Kasumi-1 (cell line): ENCODE results near the gene HOXC6.
A peak's percentile ranks its signal among the peaks of the same experiment; 100 is the strongest.

Experiments
- DNase-seq, 2 experiments: peaks; one replicate each; lab custom pipeline; 2025; lab: John Stamatoyannopoulos, UW

HOXC6 gene

DNA sequence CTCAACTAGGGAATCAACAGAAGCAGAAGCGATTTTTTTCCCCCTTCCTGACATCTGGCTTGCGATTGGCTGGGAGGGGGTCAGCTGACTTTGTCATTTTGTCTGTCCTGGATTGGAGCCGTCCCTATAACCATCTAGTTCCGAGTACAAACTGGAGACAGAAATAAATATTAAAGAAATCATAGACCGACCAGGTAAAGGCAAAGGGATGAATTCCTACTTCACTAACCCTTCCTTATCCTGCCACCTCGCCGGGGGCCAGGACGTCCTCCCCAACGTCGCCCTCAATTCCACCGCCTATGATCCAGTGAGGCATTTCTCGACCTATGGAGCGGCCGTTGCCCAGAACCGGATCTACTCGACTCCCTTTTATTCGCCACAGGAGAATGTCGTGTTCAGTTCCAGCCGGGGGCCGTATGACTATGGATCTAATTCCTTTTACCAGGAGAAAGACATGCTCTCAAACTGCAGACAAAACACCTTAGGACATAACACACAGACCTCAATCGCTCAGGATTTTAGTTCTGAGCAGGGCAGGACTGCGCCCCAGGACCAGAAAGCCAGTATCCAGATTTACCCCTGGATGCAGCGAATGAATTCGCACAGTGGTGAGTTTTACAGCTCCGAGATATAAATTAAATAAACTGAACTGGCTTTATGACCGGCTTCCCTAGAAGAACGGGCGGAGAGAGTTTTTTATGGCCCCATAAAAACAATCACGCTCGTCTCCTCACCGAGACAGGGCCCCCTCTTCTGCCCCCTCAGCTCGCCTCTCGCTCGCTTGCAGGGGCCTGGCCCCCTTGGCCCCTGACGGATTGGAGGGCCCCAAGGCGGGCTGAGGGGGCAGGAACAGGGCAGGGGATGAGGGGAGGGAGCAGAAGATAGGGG lies at the start of gene HOXC6:
HOXC6 (plus strand) TSS at position 127 of the 888 bp plus-strand sequence; CDS start at position 209, 82 bp downstream.
- no peak for DNase-seq

DNA sequence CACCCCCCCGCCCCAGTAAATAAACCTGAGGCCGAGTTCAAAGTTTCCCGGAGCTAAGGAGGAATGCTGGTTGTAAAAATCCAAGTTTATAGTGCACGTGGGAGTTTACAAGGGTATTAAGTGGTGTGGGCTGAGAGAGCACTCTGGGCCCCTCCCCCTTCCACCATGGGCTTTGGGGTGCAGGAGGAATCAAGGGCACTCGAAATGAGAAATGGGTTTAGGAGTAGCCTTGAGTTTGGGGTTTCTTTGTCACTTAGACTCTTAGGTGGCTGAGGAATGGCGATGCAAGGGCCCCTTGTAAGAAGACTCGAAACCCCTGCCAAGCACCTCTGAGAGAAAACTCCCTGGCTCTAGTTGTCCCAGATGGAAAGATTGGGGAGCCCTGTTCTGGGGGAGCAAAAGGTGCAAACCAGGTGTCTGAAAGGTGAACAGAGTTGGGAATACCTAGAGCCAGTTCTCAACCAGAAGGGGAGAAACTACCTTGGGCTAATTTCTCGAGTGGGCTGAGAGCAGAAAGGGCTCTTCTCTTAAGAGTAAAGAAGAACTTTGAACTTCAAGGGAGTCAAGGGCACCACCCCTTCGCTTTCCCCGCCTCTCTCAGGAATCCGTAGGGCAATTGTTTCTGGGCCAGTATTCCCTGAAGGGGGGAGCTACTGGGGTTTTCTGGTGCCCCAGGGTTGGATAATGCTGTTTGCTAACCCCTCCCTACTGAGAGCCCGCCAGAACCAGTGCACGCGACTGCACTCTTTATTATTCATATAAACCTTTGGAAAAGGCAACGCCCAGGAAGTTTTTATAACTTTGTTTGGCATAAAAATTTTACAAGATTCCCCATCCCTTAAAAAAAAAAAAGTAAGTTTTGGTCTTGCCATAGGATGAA lies 49.5 kb upstream of the HOXC6 start:
- DNase-seq, result no peak

- DNase-seq, result no peak
These were observed 48.0 kb upstream of the HOXC6 start for GRCh38 chr12:53980104-53980801.

DNA sequence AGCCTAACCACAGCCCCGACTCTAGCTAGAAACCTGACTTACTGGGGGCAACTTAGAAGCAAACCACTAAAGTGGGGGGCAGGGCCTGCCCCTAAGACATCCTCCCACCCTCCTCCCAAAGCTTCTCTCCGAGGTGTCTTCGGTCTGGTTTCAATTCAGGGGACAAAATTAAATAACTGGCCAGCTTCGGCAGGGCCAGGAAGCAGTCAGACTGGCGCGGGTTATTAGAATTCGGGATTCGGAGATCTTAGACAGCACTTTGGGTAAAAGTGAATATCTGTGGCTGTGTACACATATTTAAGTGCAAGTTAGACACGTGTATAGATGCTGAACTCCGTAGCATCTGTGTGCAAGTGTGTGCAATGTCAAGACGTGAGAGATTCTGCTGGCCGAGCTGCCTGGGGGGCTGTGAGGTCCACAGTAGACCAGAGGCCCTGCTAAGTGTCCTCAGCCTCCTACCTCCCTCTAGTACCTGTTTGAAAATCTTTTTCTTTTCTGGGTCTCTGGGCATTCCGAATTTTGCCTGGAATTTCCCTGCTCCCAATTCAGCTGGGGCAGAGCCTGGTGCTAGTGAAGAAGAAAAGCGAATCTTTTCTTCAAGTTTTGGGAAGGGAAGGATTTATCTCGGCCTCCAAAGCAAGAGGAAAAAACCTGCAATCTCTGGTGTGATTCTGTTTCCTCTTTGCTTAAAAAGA lies 47.3 kb upstream of the HOXC6 start:
- no peak for DNase-seq

DNA sequence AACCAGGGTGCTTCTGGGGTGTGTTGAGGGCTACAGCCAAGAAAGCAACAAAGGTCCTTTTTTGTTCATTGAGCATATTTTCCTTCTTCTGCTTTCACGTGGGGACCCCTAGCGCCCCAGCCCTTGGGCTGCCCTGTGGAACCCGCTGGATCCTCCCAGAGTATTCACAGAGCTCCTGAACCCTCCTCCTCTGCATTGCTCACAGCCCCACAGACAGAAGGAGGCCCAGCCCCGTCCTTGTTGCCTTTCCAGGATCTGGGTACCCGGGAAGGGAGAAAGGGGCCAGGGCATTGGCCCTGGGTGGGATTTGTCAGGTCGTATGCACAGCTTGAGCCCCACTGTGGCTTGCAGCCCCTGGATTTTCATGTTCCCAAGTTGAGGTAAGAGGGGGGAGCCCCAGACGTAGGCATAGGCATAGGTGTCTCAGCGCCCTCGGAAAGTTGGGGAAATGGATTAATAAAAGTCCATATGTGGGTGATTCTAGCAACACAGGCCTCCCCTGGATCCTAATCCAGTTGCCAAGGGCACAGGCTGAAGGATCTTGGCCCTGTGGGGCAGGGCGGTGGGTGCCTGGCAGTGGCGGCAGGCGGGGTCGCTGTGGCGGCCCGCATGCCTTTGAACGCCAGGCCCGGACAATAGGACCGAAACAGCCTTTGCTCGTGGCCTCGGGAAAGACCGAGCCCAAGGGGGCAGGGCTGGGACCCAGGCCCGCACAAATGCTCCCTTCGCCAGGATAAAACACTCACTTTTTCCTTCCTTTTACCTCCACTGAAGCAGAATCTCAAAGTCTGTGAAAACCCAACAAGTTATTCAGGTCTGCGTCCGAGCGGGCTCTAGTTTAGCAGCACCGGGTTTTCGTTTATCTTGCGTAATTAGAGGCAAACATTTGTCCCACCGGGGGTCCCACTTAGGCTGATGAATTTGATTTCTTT lies 46.3 kb upstream of the HOXC6 start:
- DNase-seq, result no peak

DNA sequence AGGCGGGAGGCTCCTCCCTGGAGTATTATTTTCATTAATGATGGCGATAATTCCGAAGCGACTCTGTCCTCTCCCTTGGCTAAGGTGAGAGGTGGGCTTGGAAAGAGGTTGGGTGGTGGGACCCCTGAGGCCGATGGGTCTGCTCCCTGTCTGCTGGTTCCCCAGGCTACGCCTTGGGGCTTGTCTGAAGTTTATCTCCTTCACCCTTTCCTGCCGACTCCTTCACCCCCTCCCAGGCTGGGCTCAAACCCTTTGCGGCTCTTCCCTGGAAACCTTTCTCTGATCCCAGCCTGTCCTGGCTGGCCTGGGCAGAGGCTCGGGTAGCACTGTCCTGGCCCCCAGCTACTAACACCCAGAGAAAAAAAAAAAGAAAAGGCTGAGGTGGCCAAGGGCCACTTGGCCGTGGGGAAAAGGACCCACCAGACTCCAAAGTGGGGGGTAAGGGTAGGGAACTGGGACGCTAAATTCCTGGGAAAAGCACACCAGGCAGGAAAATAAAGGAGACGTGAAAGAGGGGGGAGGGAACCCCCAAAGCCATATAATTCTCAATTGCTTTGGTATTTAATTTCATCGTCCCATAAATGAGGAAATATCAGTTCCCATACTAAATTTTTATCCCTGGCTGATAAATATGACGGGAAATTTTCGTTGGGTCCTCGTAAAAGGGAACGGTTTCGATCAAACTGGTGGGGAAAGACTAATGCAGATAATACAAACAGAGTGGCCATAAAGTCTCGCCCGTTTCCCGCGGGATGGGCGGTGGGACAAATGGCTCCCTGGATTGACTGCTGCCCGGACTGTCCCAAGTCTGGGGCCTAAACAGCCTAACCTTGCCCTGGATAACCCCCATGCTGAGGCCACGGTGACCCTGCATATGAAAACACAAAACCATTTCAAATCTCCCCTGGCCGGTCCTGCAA lies 45.3 kb upstream of the HOXC6 start:
- no peak for DNase-seq

DNA sequence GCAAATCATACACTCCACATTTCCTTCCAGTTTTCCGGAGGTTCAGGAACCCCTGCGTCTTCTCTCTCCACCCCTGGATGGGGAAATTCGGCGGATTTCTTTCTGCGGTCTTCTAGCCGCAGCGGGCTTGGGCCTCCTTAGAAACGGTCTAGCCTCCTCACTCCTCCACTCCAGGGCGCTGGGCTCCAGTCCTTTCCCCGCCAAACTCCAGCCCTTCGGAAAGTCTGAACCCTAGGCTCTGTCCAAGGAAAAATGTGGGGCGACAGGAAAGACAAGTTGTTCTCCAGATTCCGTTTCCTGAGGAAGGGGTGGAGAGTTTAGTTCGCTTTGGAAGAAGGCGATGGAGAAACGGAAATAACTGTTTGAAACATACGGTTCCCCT lies 44.7 kb upstream of the HOXC6 start:
- no peak for DNase-seq

- DNase-seq, result no peak
These were observed 44.2 kb upstream of the HOXC6 start for GRCh38 chr12:53983950-53984572.

- DNase-seq, result no peak
These were observed 43.1 kb upstream of the HOXC6 start, which contains the start of gene HOXC10 for GRCh38 chr12:53984901-53985691. Gene HOXC10, plus strand, starts transcription at chr12:53985146. Its CDS starts 114 bp downstream, at chr12:53985260.

DNA sequence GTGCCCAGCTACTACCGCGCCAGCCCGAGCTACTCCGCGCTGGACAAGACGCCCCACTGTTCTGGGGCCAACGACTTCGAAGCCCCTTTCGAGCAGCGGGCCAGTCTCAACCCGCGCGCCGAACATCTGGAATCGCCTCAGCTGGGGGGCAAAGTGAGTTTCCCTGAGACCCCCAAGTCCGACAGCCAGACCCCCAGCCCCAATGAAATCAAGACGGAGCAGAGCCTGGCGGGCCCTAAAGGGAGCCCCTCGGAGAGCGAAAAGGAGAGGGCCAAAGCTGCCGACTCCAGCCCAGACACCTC lies 42.6 kb upstream of the HOXC6 start:
- DNase-seq, result no peak

DNA sequence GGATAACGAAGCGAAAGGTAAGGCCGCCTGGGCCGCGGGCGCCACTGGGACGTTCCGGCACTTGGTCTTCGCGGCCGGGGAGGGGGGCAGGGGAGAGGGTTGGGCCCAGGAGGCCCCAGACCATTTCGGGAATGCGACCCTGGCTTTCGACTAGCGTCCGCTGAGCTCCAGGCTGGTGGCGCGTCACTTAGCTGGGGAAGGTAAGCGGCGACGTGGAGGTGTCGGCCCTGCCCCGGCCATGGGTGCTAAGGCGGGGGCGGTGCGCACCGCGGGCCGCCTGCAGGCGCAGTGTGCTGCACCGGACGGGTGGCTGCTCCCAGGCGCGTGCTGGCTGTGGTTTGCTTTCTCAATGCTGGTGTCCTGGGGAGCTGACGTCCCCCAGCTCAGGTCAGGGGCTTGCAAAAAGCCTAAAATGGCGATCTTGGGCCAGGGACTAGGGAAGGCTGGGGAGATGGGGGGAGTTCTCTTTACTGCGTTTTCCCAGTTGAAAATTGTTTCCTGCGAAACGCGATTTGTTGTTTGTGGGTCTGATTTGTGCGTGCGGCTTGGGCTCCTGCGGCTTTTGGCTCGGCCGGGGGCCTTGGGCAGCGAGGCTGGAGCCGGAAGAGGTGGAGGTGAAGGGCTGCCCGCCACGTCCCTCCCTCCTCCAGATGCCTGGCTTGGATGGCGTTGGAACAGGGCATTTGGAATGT lies 42.1 kb upstream of the HOXC6 start:
- DNase-seq, result no peak

- DNase-seq, result no peak
These were observed 41.4 kb upstream of the HOXC6 start for GRCh38 chr12:53986686-53987483.

DNA sequence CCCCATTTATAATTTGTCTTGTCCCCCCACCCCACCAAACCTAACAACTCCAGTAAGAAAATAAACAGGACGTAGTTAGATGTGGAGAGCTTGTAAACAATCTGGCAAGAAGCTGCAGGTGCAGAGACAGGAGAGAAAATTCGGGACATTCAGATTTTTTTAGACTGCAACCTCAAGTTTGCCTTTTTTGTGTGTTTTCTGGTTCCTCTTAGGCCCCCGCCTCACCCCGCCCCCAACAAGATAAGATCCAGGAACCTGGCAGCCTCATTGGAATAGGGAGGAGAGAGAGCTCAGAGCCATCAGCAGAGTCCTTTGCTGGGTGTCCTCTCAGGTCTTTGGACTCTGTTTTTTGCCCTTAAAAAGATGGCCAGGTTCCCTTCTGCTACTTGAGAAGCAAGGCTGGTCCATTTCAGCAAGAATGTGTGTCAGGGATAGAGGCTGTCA lies 40.4 kb upstream of the HOXC6 start:
- no peak for DNase-seq

GRCh38 chr12:53988541-53989226 lies 39.6 kb upstream of the HOXC6 start:
- DNase-seq, result no peak

DNA sequence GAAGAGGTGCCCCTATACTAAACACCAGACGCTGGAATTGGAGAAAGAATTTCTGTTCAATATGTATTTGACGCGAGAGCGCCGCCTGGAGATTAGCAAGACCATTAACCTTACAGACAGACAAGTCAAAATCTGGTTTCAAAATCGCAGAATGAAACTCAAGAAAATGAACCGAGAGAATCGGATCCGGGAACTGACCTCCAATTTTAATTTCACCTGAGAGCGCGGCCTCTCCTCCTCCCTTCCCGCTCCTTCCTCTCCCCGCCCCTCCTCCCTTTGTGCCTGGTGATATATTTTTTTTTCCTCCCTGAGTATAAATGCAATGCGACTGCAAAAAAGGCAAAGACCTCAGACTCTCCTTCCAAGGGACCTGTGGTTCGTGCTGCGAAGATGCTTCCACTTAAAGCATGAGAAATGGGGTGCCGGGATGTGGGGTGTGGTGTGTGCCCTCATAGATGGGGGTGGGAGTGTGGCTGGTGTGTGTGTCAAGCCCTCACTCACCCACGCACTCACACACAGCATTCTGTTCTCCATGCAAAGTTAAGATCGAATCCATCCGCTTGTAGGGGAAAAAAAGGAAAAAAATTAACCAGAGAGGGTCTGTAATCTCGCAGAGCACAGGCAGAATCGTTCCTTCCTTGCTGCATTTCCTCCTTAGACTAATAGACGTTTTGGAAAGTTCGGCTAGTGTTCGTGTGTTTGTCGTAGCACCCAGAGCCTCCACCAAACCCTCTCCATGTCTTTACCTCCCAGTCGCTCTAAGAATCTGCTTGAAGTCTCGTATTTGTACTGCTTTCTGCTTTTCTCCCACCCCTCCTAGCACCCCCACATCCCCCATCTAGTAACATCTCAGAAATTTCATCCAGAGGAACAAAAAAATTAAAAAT lies 38.8 kb upstream of the HOXC6 start:
- DNase-seq, result peak; percentile 50 to 78
